ENCODE measurements around the gene DEDD2.

DNA sequence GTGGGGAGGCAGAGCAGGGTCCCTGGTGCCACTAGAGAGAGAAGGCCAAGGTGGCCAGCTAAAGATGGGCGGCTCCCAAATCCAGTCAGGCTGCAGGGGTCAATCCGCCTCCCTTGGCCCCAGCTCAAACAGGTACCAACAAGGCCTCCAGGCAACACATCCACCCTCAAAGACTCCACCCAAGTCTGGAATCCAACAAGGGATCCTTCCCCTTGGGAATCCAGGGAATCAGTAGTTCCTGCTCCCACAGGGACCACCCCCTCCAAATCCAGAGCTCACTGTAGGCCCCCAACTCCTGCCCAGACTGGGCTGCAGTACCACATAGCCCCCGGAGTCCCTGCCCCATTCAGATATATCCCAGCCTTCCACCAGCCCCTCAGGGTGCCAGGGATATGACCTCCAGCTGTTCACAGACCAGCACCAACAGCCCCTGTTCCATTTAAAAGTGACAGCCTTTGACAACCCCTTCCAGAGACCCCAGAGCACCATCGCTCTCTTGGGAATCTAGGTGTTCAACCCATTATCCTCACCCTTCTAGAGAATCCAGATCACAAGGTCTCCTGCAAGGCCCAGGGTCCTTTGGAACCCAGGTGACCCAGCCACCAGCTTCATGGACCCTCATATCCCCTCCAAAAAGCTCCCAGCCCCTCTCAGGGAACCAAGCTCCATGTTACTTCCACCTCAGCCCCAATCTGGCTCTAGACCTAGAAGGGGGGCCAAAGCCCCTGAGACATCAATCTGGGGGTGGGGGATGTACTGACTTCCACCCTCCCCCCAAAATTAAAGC, 34.3 kb upstream of the DEDD2 start:
- TF ChIP-seq, protein P1, sequence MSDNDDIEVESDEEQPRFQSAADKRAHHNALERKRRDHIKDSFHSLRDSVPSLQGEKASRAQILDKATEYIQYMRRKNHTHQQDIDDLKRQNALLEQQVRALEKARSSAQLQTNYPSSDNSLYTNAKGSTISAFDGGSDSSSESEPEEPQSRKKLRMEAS (IDR thresholded peaks at IDR 0.05): no peak
- TF ChIP-seq, protein P2, sequence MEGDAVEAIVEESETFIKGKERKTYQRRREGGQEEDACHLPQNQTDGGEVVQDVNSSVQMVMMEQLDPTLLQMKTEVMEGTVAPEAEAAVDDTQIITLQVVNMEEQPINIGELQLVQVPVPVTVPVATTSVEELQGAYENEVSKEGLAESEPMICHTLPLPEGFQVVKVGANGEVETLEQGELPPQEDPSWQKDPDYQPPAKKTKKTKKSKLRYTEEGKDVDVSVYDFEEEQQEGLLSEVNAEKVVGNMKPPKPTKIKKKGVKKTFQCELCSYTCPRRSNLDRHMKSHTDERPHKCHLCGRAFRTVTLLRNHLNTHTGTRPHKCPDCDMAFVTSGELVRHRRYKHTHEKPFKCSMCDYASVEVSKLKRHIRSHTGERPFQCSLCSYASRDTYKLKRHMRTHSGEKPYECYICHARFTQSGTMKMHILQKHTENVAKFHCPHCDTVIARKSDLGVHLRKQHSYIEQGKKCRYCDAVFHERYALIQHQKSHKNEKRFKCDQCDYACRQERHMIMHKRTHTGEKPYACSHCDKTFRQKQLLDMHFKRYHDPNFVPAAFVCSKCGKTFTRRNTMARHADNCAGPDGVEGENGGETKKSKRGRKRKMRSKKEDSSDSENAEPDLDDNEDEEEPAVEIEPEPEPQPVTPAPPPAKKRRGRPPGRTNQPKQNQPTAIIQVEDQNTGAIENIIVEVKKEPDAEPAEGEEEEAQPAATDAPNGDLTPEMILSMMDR (IDR thresholded peaks at IDR 0.05 in 2 of 3, conservative IDR thresholded peaks at IDR 0.05 in 1 of 3; ENCODE audit: borderline replicate concordance in 1 of 3, insufficient read depth in 1 of 3, low read depth in 2 of 3, low read length in 2 of 3): no peak
- TF ChIP-seq, protein P3, sequence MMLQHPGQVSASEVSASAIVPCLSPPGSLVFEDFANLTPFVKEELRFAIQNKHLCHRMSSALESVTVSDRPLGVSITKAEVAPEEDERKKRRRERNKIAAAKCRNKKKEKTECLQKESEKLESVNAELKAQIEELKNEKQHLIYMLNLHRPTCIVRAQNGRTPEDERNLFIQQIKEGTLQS (IDR thresholded peaks at IDR 0.05): no peak
- no peak for TF ChIP-seq EGR1 (IDR thresholded peaks at IDR 0.05; ENCODE audit: low read depth)
- no peak for TF ChIP-seq POLR2A (IDR thresholded peaks at IDR 0.05; ENCODE audit: borderline replicate concordance, extremely low read depth, insufficient read depth, insufficient read length)
- TF ChIP-seq JUND (IDR thresholded peaks at IDR 0.05): no peak
- no peak for TF ChIP-seq SP1 (IDR thresholded peaks at IDR 0.05; ENCODE audit: low read depth)
- TF ChIP-seq ZNF274 (IDR thresholded peaks at IDR 0.05; ENCODE audit: low read depth, low read length): no peak
- no peak for TF ChIP-seq EZH2 (IDR thresholded peaks at IDR 0.05)
- no peak for TF ChIP-seq YY1 (IDR thresholded peaks at IDR 0.05; ENCODE audit: extremely low read depth, insufficient replicate concordance, low read depth, low read length)
- no peak for TF ChIP-seq RAD21 (IDR thresholded peaks at IDR 0.05; ENCODE audit: low read depth)
- no peak for TF ChIP-seq POLR2AphosphoS5 (IDR thresholded peaks at IDR 0.05; ENCODE audit: low read depth, low read length)
- TF ChIP-seq SRF (IDR thresholded peaks at IDR 0.05; ENCODE audit: low read depth): no peak
